Transverse colon (tissue), 4 donors: ENCODE data around the gene GRK6.

Experiments used
- CTCF ChIP-seq, 5 experiments: fragments of 200-600 bp in 3 of 5; fragments of 450-650 bp in 2 of 5; sonication (generic) in 3 of 5; IDR thresholded peaks; 1 replicate in 2 of 5; 2 replicates in 3 of 5; pipeline ENCODE4 v1.5.1; 2016 to 2017; ENCODE audit warnings: antibody characterized with exemption in 5 of 5, inconsistent platforms in 3 of 5, mild to moderate bottlenecking in 2 of 5, moderate library complexity in 1 of 5
- EP300 ChIP-seq: sonication (generic); formaldehyde crosslinking; IDR thresholded peaks from one replicate; pipeline ENCODE4 v1.6.1; 2017; ENCODE audit warnings: antibody characterized with exemption, low read depth
- POLR2A ChIP-seq: fragments of 450-650 bp; IDR thresholded peaks from one replicate; pipeline ENCODE4 v1.6.1; 2016; ENCODE audit warnings: antibody characterized with exemption, mild to moderate bottlenecking, moderate library complexity
- POLR2AphosphoS5 ChIP-seq, 3 donors: sonication (generic); formaldehyde crosslinking; IDR thresholded peaks; one replicate each; pipeline ENCODE4 v1.6.1; 2016; ENCODE audit warnings: antibody characterized with exemption in 3 of 3

DNA sequence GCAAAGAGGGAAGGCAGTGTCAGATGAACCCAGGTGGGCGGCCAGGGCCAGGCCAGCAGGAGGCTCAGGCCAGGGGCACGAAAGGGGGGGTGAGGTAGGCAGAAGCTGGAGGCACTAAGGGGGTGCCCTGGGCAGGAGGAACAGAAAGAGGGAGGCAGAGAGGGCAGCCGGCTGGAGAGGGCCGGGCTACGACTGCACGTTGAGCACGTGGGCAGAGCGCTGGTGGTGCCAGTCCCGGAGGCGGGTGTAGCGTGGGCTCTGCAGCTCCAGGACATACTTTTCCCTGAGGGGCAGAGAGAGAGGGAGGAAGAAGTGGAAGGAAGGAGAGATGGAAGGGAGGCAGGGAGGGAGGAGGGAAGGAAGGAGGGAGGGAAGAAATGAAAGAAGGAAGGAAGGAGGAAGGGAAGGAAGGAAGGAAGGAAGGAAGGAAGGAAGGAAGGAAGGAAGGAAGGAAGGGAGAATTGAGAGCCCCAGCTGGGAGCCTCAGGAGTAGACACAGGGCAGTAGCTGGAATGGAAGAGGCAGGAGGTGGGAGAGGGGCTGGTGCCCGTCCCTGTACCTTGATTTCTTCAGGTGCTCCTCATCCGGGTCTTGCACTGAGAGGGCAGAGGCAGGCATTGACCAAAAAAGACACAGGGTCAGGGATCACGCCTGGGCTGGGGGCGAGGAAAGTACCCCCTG is 64.0 kb downstream of the GRK6 start:
- no peak for TF ChIP-seq CTCF (IDR thresholded peaks at IDR 0.05)
- TF ChIP-seq POLR2A, result no peak
- no peak for TF ChIP-seq EP300
- TF ChIP-seq POLR2AphosphoS5 (IDR thresholded peaks at IDR 0.05), result no peak
